ENCODE data around the gene LEF1. TPM values are rescaled to one million over a fixed set of nuclear protein-coding genes. Genes with fewer than 3 reads are reported as not detected.

LEF1 gene
- total RNA-seq, 1 experiment from 2014 or later, result 0.54 TPM

GRCh38 chr4:108006361-108006760 is 162.4 kb downstream of the LEF1 start:
- ChIA-PET CTCF (no interaction called here), POLR2A (no interaction called here)
- no peaks in the 10 kb centered on the region for H3K36me3 ChIP-seq (ENCODE audit: control insufficient read depth, insufficient read depth, low read length)
- H3K27me3 ChIP-seq (ENCODE audit: control insufficient read depth, insufficient read depth, low read length), result no peaks in the 10 kb centered on the region
- no peaks in the 10 kb centered on the region for H3K9me3 ChIP-seq (ENCODE audit: control insufficient read depth, insufficient read depth, low read depth, low read length)
- no peak for ATAC-seq
- no peak overlapping the region for H3K27ac ChIP-seq (ENCODE audit: low read length)
- intact Hi-C loops (cut with micrococcal nuclease; ENCODE audit: unreplicated experiment), result no loop called here
- DNase-seq (ENCODE audit: low read depth, low spot score), result no peak
- in situ Hi-C loops (cut with HindIII; ENCODE audit: low pct_unique_long_range_greater_than_20kb, low sequenced_read_pairs), result no loop called here
- no TSS peak for BruUV-seq (replicated peaks)
- no peak for TF ChIP-seq SIN3A (IDR thresholded peaks at IDR 0.05; ENCODE audit: borderline replicate concordance, insufficient read depth, low read depth, low read length)
- TF ChIP-seq POLR2AphosphoS5 (IDR thresholded peaks at IDR 0.05; ENCODE audit: low read depth, low read length), result no peak
- no peak for TF ChIP-seq REST (IDR thresholded peaks at IDR 0.05; ENCODE audit: insufficient read depth in 1 of 2, low read depth in 2 of 2, low read length in 1 of 2)
- TF ChIP-seq CTCF (IDR thresholded peaks at IDR 0.05), result no peak
- TF ChIP-seq TCF7L2 (IDR thresholded peaks at IDR 0.05; ENCODE audit: low read depth, low read length), result no peak
- H3K4me1 ChIP-seq (ENCODE audit: control insufficient read depth, insufficient read depth, low read length), result no peaks in the 10 kb centered on the region
- H3K4me3 ChIP-seq (ENCODE audit: low read depth in 2 of 2, low read length in 2 of 2), result no peak overlapping the region

- Histone ChIP-seq H3K4me3 (ENCODE audit: low read depth in 2 of 2, low read length in 2 of 2) (no peak overlapping the region), H3K36me3 (ENCODE audit: control insufficient read depth, insufficient read depth, low read length) (no peaks in the 10 kb centered on the region), H3K27me3 (ENCODE audit: control insufficient read depth, insufficient read depth, low read length) (no peaks in the 10 kb centered on the region), H3K27ac (ENCODE audit: low read length) (no peak overlapping the region), H3K9me3 (ENCODE audit: control insufficient read depth, insufficient read depth, low read depth, low read length) (no peaks in the 10 kb centered on the region), H3K4me1 (ENCODE audit: control insufficient read depth, insufficient read depth, low read length) (no peaks in the 10 kb centered on the region)
- in situ Hi-C loops (cut with HindIII; ENCODE audit: low pct_unique_long_range_greater_than_20kb, low sequenced_read_pairs), result no loop called here
- TF ChIP-seq POLR2AphosphoS5 (IDR thresholded peaks at IDR 0.05; ENCODE audit: low read depth, low read length) (no peak), CTCF (IDR thresholded peaks at IDR 0.05) (no peak), REST (IDR thresholded peaks at IDR 0.05; ENCODE audit: insufficient read depth in 1 of 2, low read depth in 2 of 2, low read length in 1 of 2) (no peak), TCF7L2 (IDR thresholded peaks at IDR 0.05; ENCODE audit: low read depth, low read length) (no peak), SIN3A (IDR thresholded peaks at IDR 0.05; ENCODE audit: borderline replicate concordance, insufficient read depth, low read depth, low read length) (no peak)
- CTCF ChIA-PET, result no interaction called here
- DNase-seq (ENCODE audit: low read depth, low spot score), result no peak
- POLR2A ChIA-PET, result no interaction called here
- BruUV-seq (replicated peaks), result no TSS peak
- intact Hi-C loops (cut with micrococcal nuclease; ENCODE audit: unreplicated experiment), result no loop called here
- no peak for ATAC-seq
Measured at GRCh38 chr4:108005807-108006206, 162.9 kb downstream of the LEF1 start.
